ENCODE data around the gene CACNA1H.
"Not testable (repeated sequence)": the region's sequence is repeated elsewhere in the genome, so short reads cannot be mapped to it uniquely, and the experiment has no call there.

Gene CACNA1H

DNA sequence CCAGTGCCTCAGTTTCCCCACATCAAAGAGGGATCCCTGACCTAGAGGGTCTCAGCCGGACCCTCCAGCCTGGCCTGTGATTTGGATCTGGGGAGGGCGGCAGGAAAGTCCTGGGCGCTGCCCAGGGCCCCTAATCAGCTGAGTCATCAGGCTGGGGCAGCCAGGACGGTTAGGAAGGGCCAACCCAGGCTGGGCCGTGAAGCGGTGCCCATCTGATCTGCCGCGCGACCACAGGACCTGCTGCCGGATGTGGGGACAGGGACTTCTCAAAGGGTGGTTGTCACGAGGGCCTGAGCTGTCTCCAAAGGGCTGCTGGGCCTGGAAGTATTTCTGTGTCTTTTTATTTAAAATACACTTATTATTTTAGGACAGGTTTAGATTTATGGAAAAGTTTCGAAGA, 92.0 kb downstream of the CACNA1H start:
- no peaks in the 10 kb centered on the region for H3K27me3 ChIP-seq (replicated peaks; ENCODE audit: control insufficient read depth, insufficient read depth, low read length)
- no peak overlapping the region for H3K4me3 ChIP-seq (replicated peaks; ENCODE audit: low read depth, low read length)
- no peaks in the 10 kb centered on the region for H3K36me3 ChIP-seq (ENCODE audit: control insufficient read depth, insufficient read depth, low read length)
- DNase-seq (ENCODE audit: extremely low read depth, insufficient read length), result no peak
- TF ChIP-seq, protein P1, sequence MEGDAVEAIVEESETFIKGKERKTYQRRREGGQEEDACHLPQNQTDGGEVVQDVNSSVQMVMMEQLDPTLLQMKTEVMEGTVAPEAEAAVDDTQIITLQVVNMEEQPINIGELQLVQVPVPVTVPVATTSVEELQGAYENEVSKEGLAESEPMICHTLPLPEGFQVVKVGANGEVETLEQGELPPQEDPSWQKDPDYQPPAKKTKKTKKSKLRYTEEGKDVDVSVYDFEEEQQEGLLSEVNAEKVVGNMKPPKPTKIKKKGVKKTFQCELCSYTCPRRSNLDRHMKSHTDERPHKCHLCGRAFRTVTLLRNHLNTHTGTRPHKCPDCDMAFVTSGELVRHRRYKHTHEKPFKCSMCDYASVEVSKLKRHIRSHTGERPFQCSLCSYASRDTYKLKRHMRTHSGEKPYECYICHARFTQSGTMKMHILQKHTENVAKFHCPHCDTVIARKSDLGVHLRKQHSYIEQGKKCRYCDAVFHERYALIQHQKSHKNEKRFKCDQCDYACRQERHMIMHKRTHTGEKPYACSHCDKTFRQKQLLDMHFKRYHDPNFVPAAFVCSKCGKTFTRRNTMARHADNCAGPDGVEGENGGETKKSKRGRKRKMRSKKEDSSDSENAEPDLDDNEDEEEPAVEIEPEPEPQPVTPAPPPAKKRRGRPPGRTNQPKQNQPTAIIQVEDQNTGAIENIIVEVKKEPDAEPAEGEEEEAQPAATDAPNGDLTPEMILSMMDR (IDR thresholded peaks at IDR 0.05; ENCODE audit: insufficient read depth, low read length, poor library complexity, severe bottlenecking), result no peak

DNA sequence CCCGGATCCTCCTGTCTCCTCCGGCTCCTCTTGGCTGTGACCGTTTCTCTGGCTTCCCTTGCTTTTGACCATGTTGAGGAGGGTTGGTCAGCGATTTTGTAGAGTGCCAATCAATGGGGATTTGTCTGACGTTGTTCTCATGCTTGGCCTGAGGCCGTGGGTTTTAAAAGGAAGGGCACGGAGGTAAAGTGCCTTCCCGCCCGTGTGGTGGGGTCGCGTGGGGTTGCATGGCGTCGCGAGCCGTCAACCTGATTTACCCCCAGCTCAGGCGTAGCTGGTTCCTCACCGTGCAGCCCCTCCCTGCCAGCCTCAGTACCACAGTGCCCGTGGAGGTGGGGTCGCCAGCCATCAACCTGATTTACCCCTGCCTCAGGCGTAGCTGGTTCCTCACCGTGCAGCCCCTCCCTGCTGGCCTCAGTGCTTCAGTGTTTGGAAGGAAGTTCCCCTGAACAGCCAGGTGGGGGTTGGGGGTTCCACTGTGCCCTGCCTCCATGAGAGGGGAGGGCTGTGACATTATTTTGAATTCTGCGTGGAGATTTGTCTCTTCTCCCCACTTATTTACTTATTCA, 92.6 kb downstream of the CACNA1H start:
- Histone ChIP-seq H3K36me3 (ENCODE audit: control insufficient read depth, insufficient read depth, low read length) (no peaks in the 10 kb centered on the region), H3K27me3 (replicated peaks; ENCODE audit: control insufficient read depth, insufficient read depth, low read length) (no peaks in the 10 kb centered on the region), H3K4me3 (replicated peaks; ENCODE audit: low read depth, low read length) (no peak overlapping the region)
- TF ChIP-seq, protein P1 (IDR thresholded peaks at IDR 0.05; ENCODE audit: insufficient read depth, low read length, poor library complexity, severe bottlenecking), result no peak
- DNase-seq (ENCODE audit: extremely low read depth, insufficient read length), result no peak

DNA sequence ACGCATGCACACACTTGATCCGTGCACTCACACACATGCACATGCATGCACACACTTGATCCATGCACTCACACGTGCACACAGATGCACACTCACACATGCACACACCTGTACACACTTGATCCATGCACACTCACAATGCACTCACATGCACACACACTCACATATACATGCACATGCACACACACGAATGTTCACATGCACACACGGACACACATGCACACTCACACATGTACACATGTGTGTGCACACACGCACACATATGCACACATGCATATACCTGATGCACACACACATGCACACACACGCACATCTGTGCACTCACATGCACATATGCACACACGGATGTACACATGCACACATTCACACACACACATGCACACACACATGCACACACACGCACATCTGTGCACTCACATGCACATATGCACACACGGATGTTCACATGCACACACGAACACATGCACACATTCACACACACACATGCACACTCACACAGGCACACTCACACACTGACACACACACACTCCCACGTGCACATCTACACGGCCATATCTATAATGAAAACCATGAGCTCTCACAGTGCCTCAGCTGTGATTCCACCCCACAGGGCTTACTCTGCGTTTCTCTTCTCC, 95.1 kb downstream of the CACNA1H start:
- DNase-seq (ENCODE audit: extremely low read depth, insufficient read length); H3K4me3 ChIP-seq (replicated peaks; ENCODE audit: low read depth, low read length); H3K27me3 ChIP-seq (replicated peaks; ENCODE audit: control insufficient read depth, insufficient read depth, low read length); H3K36me3 ChIP-seq (ENCODE audit: control insufficient read depth, insufficient read depth, low read length): not testable (repeated sequence)

DNA sequence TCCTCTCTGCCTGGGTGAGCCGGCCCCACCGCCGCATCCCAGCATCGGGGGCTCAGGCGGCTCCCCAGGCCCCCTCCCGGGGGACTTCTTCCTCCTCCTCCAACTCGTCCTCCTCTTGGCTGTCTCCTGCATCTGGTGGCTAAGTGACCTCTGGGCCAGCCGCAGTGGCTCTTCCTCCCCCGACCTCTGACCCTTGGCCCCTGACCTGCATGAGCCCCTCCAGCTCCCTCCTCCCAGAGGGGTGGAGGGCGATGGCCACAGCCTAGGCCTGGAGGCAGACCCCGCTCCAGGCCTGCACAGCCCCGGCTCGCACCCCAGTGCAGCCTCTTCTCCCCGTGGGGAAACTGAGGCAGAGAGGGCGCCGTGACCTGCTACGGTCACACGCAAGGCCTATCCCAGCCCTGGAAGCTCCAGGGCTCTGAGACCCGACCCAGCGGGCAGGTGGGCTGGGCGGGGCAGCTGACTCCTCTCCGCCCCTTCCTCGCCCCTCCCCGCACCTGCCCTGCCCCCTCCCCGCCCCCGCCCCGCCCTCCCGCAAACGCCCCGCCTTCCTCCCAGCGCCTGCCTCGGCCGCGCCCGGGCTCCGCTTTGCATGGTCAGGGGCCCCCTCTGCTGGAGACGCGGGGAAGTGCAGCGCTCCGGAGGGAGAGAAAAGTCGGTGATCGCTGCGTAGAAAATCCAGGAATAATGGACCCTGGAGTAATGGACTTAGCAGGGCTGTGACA, 96.3 kb downstream of the CACNA1H start:
- not testable (repeated sequence) for DNase-seq (ENCODE audit: extremely low read depth, insufficient read length); H3K27me3 ChIP-seq (replicated peaks; ENCODE audit: control insufficient read depth, insufficient read depth, low read length); H3K36me3 ChIP-seq (ENCODE audit: control insufficient read depth, insufficient read depth, low read length); H3K4me3 ChIP-seq (replicated peaks; ENCODE audit: low read depth, low read length)

DNA sequence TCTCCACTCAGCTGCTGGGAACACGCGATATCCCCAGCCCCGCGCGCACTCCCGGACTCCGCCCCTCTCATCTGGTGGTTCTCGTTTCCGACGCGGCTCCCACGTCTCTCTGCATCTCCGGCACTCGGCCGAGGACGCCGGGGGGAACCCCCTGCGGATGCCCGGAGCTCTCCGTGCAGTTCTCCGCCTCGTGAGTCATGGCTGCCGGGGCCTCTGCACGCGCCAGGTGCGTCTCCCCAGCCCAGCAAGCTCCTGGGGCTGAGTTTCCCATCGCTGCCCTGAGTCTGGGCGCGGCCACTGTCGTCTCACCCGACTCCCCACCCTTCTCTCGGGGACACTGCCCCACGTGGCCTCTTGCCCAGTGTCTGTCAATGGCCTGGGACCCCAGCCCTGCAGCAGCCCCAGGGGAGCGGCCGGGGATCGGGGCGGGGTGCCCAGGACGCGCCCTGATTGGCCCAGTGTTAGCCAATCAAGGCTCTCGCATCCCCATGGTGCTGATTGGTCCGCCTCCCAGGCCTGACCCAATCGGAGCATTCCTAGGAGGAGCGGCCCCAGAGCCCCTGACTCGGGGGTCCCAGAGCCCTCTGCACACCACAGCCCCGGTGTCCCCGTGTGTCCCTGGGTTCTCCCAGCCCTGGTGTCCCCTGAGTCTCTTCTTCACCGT, 100.9 kb downstream of the CACNA1H start:
- DNase-seq (ENCODE audit: extremely low read depth, insufficient read length); H3K4me3 ChIP-seq (replicated peaks; ENCODE audit: low read depth, low read length); H3K27me3 ChIP-seq (replicated peaks; ENCODE audit: control insufficient read depth, insufficient read depth, low read length); H3K36me3 ChIP-seq (ENCODE audit: control insufficient read depth, insufficient read depth, low read length): not testable (repeated sequence)

DNA sequence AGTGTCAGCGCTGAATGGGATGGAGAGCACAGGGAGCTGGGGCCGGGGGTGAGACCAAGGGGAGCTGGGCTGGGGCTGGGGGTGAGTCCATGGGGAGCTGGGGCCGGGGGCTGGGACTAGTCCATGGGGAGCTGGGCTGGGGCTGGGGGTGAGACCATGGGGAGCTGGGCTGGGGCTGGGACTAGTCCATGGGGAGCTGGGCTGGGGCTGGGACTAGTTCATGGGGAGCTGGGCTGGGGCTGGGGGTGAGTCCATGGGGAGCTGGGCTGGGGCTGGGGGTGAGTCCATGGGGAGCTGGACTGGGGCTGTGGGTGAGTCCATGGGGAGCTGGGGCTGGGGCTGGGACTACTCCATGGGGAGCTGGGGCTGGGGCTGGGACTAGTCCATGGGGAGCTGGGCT, 101.9 kb downstream of the CACNA1H start:
- not testable (repeated sequence) for H3K4me3 ChIP-seq (replicated peaks; ENCODE audit: low read depth, low read length); H3K36me3 ChIP-seq (ENCODE audit: control insufficient read depth, insufficient read depth, low read length); DNase-seq (ENCODE audit: extremely low read depth, insufficient read length); H3K27me3 ChIP-seq (replicated peaks; ENCODE audit: control insufficient read depth, insufficient read depth, low read length)

DNA sequence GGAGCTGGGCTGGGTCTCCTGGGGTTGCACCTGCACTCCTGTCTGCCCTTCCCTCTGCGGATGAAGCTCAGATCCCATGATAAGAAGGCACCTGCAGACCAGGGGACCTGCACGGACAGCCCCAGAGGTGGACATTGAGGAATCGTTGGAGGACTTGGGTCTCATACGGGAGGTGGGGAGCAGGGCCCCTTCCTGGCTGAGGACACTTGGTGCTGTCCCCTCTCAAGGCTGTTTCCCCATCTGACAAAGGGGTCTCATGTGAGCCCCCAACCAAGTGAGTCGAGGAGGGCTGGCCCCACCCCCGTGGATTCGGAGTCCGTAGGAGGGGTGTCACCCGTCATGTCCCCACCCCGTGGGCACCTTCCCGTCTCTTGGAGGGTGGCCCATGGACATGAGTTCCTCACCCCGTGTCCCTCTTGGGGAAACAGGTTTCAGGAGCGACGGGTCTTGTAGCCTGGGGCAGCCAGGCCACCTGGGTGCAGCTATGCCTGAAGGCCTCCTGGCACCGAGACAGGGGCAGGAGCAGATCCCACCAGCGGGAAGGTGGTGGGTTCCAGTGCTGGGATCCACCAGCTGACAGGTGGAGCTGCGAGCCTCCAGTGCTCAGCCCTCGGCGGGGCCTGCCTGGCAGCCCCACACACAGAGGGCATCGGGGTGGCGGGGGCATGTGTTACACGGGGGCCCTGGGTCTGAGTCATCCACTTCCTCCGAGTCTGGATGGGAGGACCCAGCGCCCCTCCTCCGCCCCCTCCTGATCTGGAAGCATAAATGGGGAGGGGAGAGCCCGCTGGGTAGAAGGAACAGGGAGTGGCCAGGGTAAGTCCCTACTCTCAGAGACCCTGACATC, 102.6 kb downstream of the CACNA1H start, which contains the start of gene TPSD1:
TPSD1 (plus strand) TSS at position 794 of the 847 bp plus-strand sequence. CDS start 212 bp downstream, outside the sequence.
- not testable (repeated sequence) for H3K27me3 ChIP-seq (replicated peaks; ENCODE audit: control insufficient read depth, insufficient read depth, low read length); H3K4me3 ChIP-seq (replicated peaks; ENCODE audit: low read depth, low read length); H3K36me3 ChIP-seq (ENCODE audit: control insufficient read depth, insufficient read depth, low read length); DNase-seq (ENCODE audit: extremely low read depth, insufficient read length)

DNA sequence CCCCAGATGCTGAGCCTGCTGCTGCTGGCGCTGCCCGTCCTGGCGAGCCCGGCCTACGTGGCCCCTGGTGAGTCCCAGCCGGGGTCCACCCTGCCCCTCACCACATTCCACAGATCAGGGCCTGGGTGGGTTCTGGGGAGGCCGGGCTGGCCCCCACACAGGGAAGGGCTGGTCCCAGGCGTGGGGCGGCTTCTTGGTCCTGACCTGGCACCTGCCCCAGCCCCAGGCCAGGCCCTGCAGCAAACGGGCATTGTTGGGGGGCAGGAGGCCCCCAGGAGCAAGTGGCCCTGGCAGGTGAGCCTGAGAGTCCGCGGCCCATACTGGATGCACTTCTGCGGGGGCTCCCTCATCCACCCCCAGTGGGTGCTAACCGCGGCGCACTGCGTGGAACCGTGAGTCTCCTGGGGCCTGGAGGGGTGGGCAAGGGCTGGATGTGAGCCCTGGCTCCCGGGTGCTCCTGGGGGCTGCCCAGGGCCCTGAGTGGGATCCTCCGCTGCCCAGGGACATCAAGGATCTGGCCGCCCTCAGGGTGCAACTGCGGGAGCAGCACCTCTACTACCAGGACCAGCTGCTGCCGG, 103.5 kb downstream of the CACNA1H start:
- not testable (repeated sequence) for H3K4me3 ChIP-seq (replicated peaks; ENCODE audit: low read depth, low read length); DNase-seq (ENCODE audit: extremely low read depth, insufficient read length); H3K36me3 ChIP-seq (ENCODE audit: control insufficient read depth, insufficient read depth, low read length); H3K27me3 ChIP-seq (replicated peaks; ENCODE audit: control insufficient read depth, insufficient read depth, low read length)

All from GM06990 (cell line).